Calu3 (cell line): ENCODE data around the gene PARP4. TPM values are rescaled to one million over a fixed set of nuclear protein-coding genes. Genes with fewer than 3 reads are reported as not detected.
"Not testable (repeated sequence)": the region's sequence is repeated elsewhere in the genome, so short reads cannot be mapped to it uniquely, and the experiment has no call there.

Experiments
- BruUV-seq: library from RNA; stranded (reverse); fragments of 400-500 nt; replicated peaks from 2 replicates; lab custom pipeline; 2021; lab: Mats Ljungman, UMichigan
- CTCF ChIA-PET: fragments of 300-600 bp; sonication (Branson Sonifier 250); formaldehyde crosslinking; loops from one replicate; lab custom pipeline; 2022; ENCODE audit warnings: antibody characterized with exemption; lab: Charles Lee
- DNase-seq: peaks from one replicate; pipeline ENCODE4 v3.0.0; 2022
- H3K27ac Mint-ChIP-seq: one replicate; pipeline ENCODE4 v1.8.0; 2022; ENCODE audit warnings: mixed read lengths; ENCODE audit not compliant: unreplicated experiment
- H3K27me3 Mint-ChIP-seq: one replicate; pipeline ENCODE4 v1.8.0; 2022; ENCODE audit warnings: mixed read lengths; ENCODE audit not compliant: unreplicated experiment
- H3K36me3 Mint-ChIP-seq: one replicate; pipeline ENCODE4 v1.8.0; 2022; ENCODE audit warnings: mild to moderate bottlenecking, moderate library complexity, mixed read lengths; ENCODE audit not compliant: insufficient read depth, unreplicated experiment
- H3K4me1 Mint-ChIP-seq: one replicate; pipeline ENCODE4 v1.8.0; 2022; ENCODE audit warnings: mild to moderate bottlenecking, low read depth, mixed read lengths; ENCODE audit not compliant: unreplicated experiment
- H3K4me3 Mint-ChIP-seq: one replicate; pipeline ENCODE4 v1.8.0; 2022; ENCODE audit warnings: mild to moderate bottlenecking, low read depth, moderate library complexity, mixed read lengths; ENCODE audit not compliant: unreplicated experiment
- H3K9me3 Mint-ChIP-seq: one replicate; pipeline ENCODE4 v1.8.0; 2022; ENCODE audit warnings: low read depth, mixed read lengths; ENCODE audit not compliant: unreplicated experiment
- intact Hi-C: fragments of 100-400 bp; cut with micrococcal nuclease; formaldehyde crosslinking; loops from one replicate; pipeline ENCODE4 v1.10.0; 2022; ENCODE audit not compliant: unreplicated experiment
- total RNA-seq: library from RNA; stranded (reverse); gene quantifications from 2 replicates; pipeline ENCODE4 v1.2.3, GENCODE V29; 2022
- TF ChIP-seq, protein P1 (sequence below): fragments of 200-600 bp; IDR thresholded peaks from one replicate; pipeline ENCODE4 v1.8.0; 2022; ENCODE audit warnings: antibody characterized with exemption; ENCODE audit not compliant: unreplicated experiment

PARP4 gene
- total RNA-seq, 1 experiment from 2014 or later, result 78.3 TPM

DNA sequence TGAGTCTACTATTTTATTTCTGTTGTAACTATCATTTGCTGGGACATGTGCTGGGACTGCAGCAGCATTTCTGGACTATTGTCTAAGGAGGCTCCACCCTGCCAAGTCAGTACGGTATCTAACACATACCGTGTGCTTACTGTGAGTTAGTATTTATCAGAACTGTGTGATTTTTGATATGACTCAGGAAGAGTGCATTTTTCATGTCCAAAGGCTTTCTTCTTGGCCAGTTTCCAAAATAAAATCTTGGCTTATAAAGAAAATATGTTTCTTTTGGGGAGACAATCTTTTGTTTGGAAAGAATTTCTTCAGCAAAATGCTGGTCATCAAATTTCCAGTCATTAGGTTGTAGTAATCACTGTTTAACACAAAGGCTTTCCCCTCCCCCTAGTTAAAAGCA, 11.6 kb downstream of the PARP4 start:
- H3K27ac Mint-ChIP-seq, result no peak overlapping the region
- TF ChIP-seq, protein P1, sequence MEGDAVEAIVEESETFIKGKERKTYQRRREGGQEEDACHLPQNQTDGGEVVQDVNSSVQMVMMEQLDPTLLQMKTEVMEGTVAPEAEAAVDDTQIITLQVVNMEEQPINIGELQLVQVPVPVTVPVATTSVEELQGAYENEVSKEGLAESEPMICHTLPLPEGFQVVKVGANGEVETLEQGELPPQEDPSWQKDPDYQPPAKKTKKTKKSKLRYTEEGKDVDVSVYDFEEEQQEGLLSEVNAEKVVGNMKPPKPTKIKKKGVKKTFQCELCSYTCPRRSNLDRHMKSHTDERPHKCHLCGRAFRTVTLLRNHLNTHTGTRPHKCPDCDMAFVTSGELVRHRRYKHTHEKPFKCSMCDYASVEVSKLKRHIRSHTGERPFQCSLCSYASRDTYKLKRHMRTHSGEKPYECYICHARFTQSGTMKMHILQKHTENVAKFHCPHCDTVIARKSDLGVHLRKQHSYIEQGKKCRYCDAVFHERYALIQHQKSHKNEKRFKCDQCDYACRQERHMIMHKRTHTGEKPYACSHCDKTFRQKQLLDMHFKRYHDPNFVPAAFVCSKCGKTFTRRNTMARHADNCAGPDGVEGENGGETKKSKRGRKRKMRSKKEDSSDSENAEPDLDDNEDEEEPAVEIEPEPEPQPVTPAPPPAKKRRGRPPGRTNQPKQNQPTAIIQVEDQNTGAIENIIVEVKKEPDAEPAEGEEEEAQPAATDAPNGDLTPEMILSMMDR, result no peak
- peaks cover 34% of the 10 kb centered on the region for H3K36me3 Mint-ChIP-seq
- H3K27me3 Mint-ChIP-seq, result no peaks in the 10 kb centered on the region
- H3K4me3 Mint-ChIP-seq, result no peak overlapping the region
- BruUV-seq, result no TSS peak
- intact Hi-C loops, result no loop called here
- CTCF ChIA-PET, result no interaction called here
- no peaks in the 10 kb centered on the region for H3K9me3 Mint-ChIP-seq
- peaks cover 28% of the 10 kb centered on the region for H3K4me1 Mint-ChIP-seq
- DNase-seq, result no peak

DNA sequence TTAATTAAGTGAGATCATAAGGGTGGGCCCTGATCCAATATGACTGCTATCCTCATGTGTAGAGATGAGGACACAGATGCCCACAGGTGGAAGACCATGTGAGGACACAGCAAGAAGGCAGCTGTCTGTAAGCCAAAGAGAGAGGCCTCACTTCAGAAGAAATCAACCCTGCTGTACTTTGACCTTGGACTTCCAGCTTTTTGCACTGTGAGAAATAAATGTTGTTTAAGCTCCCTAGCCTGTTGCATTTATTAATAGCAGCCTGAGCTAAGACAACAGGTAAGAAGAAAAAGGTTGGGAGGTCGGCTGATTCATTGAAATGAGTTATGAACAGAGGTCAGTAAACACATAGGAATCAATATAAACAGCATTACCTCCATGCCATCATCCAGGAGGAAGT, 14.8 kb downstream of the PARP4 start:
- no peaks in the 10 kb centered on the region for H3K9me3 Mint-ChIP-seq
- H3K4me3 Mint-ChIP-seq, result no peak overlapping the region
- H3K27ac Mint-ChIP-seq, result no peak overlapping the region
- CTCF ChIA-PET, result no interaction called here
- H3K4me1 Mint-ChIP-seq, result peaks cover 8% of the 10 kb centered on the region
- no peaks in the 10 kb centered on the region for H3K27me3 Mint-ChIP-seq
- TF ChIP-seq, protein P1, result no peak
- BruUV-seq, result no TSS peak
- intact Hi-C loops, result no loop called here
- no peak for DNase-seq
- peaks cover 42% of the 10 kb centered on the region for H3K36me3 Mint-ChIP-seq

DNA sequence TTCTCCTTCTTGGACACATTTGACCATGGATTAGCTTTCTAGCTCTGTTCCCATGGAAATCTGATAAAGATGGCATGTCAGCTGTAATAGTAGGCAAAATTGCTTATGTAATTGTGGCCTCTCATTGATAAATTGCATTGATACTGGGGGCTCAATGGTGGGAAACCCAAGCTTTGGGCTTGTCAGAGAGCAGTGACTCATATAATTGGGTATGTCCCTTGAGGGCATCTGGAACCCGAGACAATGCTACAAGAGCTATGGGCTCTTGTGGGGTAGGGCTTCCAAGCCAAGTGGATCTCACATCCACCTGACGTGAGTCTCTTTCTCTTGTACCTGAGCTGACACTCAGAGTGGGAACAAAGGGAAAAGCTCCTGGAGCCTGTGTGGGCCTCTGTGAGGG, 16.3 kb downstream of the PARP4 start:
- H3K27me3 Mint-ChIP-seq, BruUV-seq, intact Hi-C loops, DNase-seq, H3K4me1 Mint-ChIP-seq, H3K9me3 Mint-ChIP-seq, CTCF ChIA-PET, H3K27ac Mint-ChIP-seq, H3K4me3 Mint-ChIP-seq: not testable (repeated sequence)
- peaks cover 43% of the 10 kb centered on the region for H3K36me3 Mint-ChIP-seq

DNA sequence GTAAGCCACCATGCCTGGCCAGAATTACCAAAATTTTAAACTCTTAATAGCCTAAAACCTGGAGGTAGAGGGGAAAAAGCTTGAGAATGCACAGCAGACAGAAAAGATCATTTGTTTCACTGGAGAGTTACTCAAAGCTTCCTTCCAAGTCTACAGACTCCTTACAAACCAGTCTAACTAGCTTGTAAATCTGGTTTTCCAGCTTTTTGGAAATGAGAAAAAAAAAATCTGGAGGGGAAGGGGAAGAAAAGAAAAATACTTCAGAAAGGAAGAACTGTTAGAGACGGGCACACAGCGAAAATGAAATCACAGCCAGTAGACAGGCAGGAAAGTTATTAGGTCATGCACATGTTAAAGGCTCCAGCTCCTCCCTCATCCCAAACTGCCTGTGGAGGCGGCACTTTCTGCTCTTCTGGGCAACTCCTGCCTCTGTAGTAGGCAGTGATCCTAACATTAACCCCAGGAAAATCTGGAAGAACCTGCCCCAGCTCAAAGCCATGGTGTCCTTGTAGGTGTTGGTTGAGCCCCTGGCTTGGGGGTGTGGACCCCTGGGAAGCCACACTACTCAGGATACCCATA, 17.3 kb downstream of the PARP4 start:
- DNase-seq, result no peak
- intact Hi-C loops, result no loop called here
- TF ChIP-seq, protein P1, result no peak
- no peaks in the 10 kb centered on the region for H3K9me3 Mint-ChIP-seq
- BruUV-seq, result no TSS peak
- H3K27me3 Mint-ChIP-seq, result no peaks in the 10 kb centered on the region
- H3K36me3 Mint-ChIP-seq, result peaks cover 51% of the 10 kb centered on the region
- H3K4me3 Mint-ChIP-seq, result no peak overlapping the region
- H3K4me1 Mint-ChIP-seq, result no peaks in the 10 kb centered on the region
- no peak overlapping the region for H3K27ac Mint-ChIP-seq
- CTCF ChIA-PET, result interaction anchor here (0.8 kb wide), 1 partner anchor 16 kb away, joined by 4 read pairs; no protein-coding TSS in a partner anchor

DNA sequence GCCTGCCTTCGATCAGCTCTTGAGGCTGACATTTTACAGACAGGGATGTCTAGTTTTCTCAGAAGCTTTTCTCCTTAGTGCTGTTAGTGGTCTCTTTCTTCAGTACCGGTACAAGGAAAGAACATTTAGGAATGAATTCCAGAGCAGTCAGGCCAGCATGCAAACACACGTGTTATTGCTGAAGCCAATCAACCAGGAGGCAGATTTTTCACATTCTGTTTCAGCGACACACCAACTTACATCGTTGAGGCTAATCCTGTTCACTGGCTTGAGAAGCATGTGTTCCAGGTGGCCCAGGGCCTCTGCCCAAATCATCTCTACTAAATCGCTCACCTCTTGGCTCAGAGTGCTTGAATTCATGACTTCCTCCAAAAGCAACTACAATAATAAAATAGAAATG, 19.2 kb downstream of the PARP4 start:
- intact Hi-C loops, result no loop called here
- Mint-ChIP-seq H3K36me3 (peaks cover 52% of the 10 kb centered on the region), H3K4me1 (no peaks in the 10 kb centered on the region), H3K4me3 (no peak overlapping the region), H3K27me3 (no peaks in the 10 kb centered on the region), H3K27ac (no peak overlapping the region), H3K9me3 (no peaks in the 10 kb centered on the region)
- no peak for DNase-seq
- CTCF ChIA-PET, result no interaction called here
- BruUV-seq, result no TSS peak
- TF ChIP-seq, protein P1, result no peak
